HepG2 (cell line): Measurements from ENCODE around the gene NPTX2. TPM values are rescaled to one million over a fixed set of nuclear protein-coding genes. Genes with fewer than 3 reads are reported as not detected.
A peak's percentile ranks its signal among the peaks of the same experiment; 100 is the strongest.

Source experiments
- ATAC-seq: fragments of 200-7000 bp; cut with Tn5 transposase; 3 replicates; pipeline ENCODE4 v1.9.1; 2020; ENCODE audit warnings: mild to moderate bottlenecking, moderate library complexity
- BruUV-seq: library from RNA; stranded (reverse); fragments of 400-500 nt; replicated peaks from 2 replicates; lab custom pipeline; 2021; lab: Mats Ljungman, UMichigan
- CTCF ChIA-PET: fragments of 300-600 bp; formaldehyde crosslinking; extraction: SDS; loops from one replicate; lab custom pipeline; 2021; ENCODE audit warnings: low total read pairs, inconsistent platforms, low intra/inter-chr PET ratio; lab: Yijun Ruan, JAX
- POLR2A ChIA-PET: fragments of 350-600 bp; sonication (Branson Sonifier 250); formaldehyde crosslinking; loops from one replicate; lab custom pipeline; 2020; ENCODE audit warnings: antibody characterized with exemption, inconsistent platforms; lab: Yijun Ruan, JAX
- DNase-seq: peaks from one replicate; pipeline ENCODE4 v3.0.0-alpha.2; 2015; ENCODE audit warnings: low spot score
- FAIRE-seq: peaks from 3 replicates; lab custom pipeline; 2011; peaks lifted over from hg19 to GRCh38; lab: Jason Lieb, UNC
- H2AFZ ChIP-seq: one replicate; pipeline ENCODE4 v1.6.1; 2011; ENCODE audit warnings: low read length, inconsistent platforms
- H3K27ac ChIP-seq: fragments of 300-600 bp; 3 replicates; pipeline ENCODE4 v1.8.0; 2011; ENCODE audit warnings: mixed run types, mild to moderate bottlenecking, mixed read lengths, low read length, inconsistent platforms; ENCODE audit not compliant: insufficient read depth; ENCODE audit errors: extremely low read length
- H3K27me3 ChIP-seq, 2 experiments: fragments of 200-600 bp in 1 of 2; 2 replicates in 1 of 2; 3 replicates in 1 of 2; pipeline versions ENCODE4 v1.6.0 to v1.8.0; 2011; ENCODE audit warnings: low read length in 2 of 2, mild to moderate bottlenecking in 2 of 2, moderate library complexity in 2 of 2, inconsistent platforms in 1 of 2; ENCODE audit not compliant: insufficient read depth in 2 of 2, control insufficient read depth in 1 of 2
- H3K36me3 ChIP-seq, 2 experiments: fragments of 200-600 bp in 1 of 2; replicated peaks in 1 of 2; 2 replicates in 1 of 2; 3 replicates in 1 of 2; pipeline versions ENCODE4 v1.5.1 to v1.8.0; 2011; ENCODE audit warnings: low read length in 2 of 2, inconsistent platforms in 1 of 2; ENCODE audit not compliant: insufficient read depth in 2 of 2, control insufficient read depth in 1 of 2
- H3K4me1 ChIP-seq: 2 replicates; pipeline ENCODE4 v1.5.1; 2012; ENCODE audit warnings: low read length, inconsistent platforms; ENCODE audit not compliant: insufficient read depth
- H3K4me2 ChIP-seq: 2 replicates; pipeline ENCODE4 v1.6.0; 2011; ENCODE audit warnings: low read depth, low read length, inconsistent platforms
- H3K4me3 ChIP-seq, 3 experiments: fragments of 200-600 bp in 1 of 3; sonication (generic), shearing (Covaris generic) in 1 of 3; replicated peaks in 1 of 3; 2 replicates each; pipeline ENCODE4 v1.5.1; 2011 to 2016; ENCODE audit warnings: low read length in 3 of 3, inconsistent platforms in 2 of 3, low read depth in 2 of 3, mild to moderate bottlenecking in 2 of 3, control low read depth in 1 of 3, mixed read lengths in 1 of 3; ENCODE audit not compliant: insufficient read depth in 1 of 3
- H3K79me2 ChIP-seq: one replicate; pipeline ENCODE4 v1.6.1; 2011; ENCODE audit warnings: low read length, inconsistent platforms; ENCODE audit not compliant: insufficient read depth
- H3K9ac ChIP-seq: 2 replicates; pipeline ENCODE4 v1.6.0; 2011; ENCODE audit warnings: mild to moderate bottlenecking, low read depth, low read length, inconsistent platforms; ENCODE audit not compliant: insufficient read depth
- H3K9me3 ChIP-seq: 2 replicates; pipeline ENCODE4 v1.5.1; 2012; ENCODE audit warnings: mild to moderate bottlenecking, low read length
- H4K20me1 ChIP-seq: 2 replicates; pipeline ENCODE4 v1.6.0; 2011; ENCODE audit warnings: inconsistent platforms, mild to moderate bottlenecking, low read length, moderate library complexity; ENCODE audit not compliant: insufficient read depth
- CEBPG ChIP-seq: IDR thresholded peaks from 2 replicates; pipeline ENCODE4 v1.6.1; 2016
- FIP1L1 ChIP-seq: fragments of 200-400 bp; formaldehyde crosslinking; IDR thresholded peaks from 2 replicates; pipeline ENCODE4 v1.6.1; 2018; ENCODE audit warnings: low read depth, mild to moderate bottlenecking, low read length, moderate library complexity, borderline replicate concordance; ENCODE audit not compliant: insufficient read depth
- HNRNPH1 ChIP-seq: fragments of 200-400 bp; formaldehyde crosslinking; optimal IDR thresholded peaks from 2 replicates; pipeline ENCODE3; 2017; ENCODE audit warnings: mild to moderate bottlenecking, low read depth, low read length
- POGK ChIP-seq: sonication (generic); formaldehyde crosslinking; conservative IDR thresholded peaks from 2 replicates; pipeline ENCODE4 v1.8.0; 2022; ENCODE audit warnings: mild to moderate bottlenecking, moderate library complexity, missing genetic modification reagents
- RBFOX2 ChIP-seq: fragments of 200-400 bp; formaldehyde crosslinking; IDR thresholded peaks from 2 replicates; pipeline ENCODE4 v1.6.1; 2017; ENCODE audit warnings: low read depth, mild to moderate bottlenecking, low read length
- REPIN1 ChIP-seq: sonication (generic); formaldehyde crosslinking; IDR thresholded peaks from 2 replicates; pipeline ENCODE4 v1.8.0; 2022; ENCODE audit warnings: missing genetic modification reagents, low read depth, mild to moderate bottlenecking, borderline replicate concordance
- TBX3 ChIP-seq: fragments of 450-650 bp; IDR thresholded peaks from 2 replicates; pipeline ENCODE4 v1.6.1; 2017; ENCODE audit warnings: antibody characterized with exemption, mild to moderate bottlenecking, inconsistent platforms, borderline replicate concordance
- ZNF382 ChIP-seq: sonication (generic); formaldehyde crosslinking; IDR thresholded peaks from 2 replicates; pipeline ENCODE4 v1.5.0; 2020; ENCODE audit warnings: missing genetic modification reagents, mild to moderate bottlenecking, borderline replicate concordance
- ZNF431 ChIP-seq: sonication (generic); formaldehyde crosslinking; IDR thresholded peaks from 2 replicates; pipeline ENCODE4 v1.9.0; 2022; ENCODE audit warnings: missing genetic modification reagents, low read depth, mild to moderate bottlenecking, borderline replicate concordance
- ZNF496 ChIP-seq: sonication (generic); formaldehyde crosslinking; IDR thresholded peaks from 2 replicates; pipeline ENCODE4 v1.8.1; 2023; ENCODE audit warnings: mild to moderate bottlenecking, moderate library complexity, missing genetic modification reagents; ENCODE audit not compliant: insufficient replicate concordance
- ZNF512B ChIP-seq: sonication (generic); formaldehyde crosslinking; IDR thresholded peaks from 2 replicates; pipeline ENCODE4 v1.5.1; 2020; ENCODE audit warnings: missing genetic modification reagents, mild to moderate bottlenecking, borderline replicate concordance
- ZNF576 ChIP-seq: sonication (generic); formaldehyde crosslinking; IDR thresholded peaks from 2 replicates; pipeline ENCODE4 v1.4.0; 2020; ENCODE audit warnings: mild to moderate bottlenecking, missing genetic modification reagents
- ZNF839 ChIP-seq: sonication (generic); formaldehyde crosslinking; IDR thresholded peaks from 2 replicates; pipeline ENCODE4 v1.4.0; 2020; ENCODE audit warnings: missing genetic modification reagents, mild to moderate bottlenecking, borderline replicate concordance
- ZNF891 ChIP-seq: sonication (generic); formaldehyde crosslinking; IDR thresholded peaks from 2 replicates; pipeline ENCODE4 v1.5.0; 2020; ENCODE audit warnings: mild to moderate bottlenecking, missing genetic modification reagents
- WGBS: methylation state at CpG from one replicate; pipeline ENCODE4 v1.1.6; 2017; ENCODE audit warnings: low lambda C conversion rate; 5-methylcytosine and 5-hydroxymethylcytosine counted together
- in situ Hi-C: cut with HindIII; loops from 2 replicates; pipeline ENCODE4 v1.10.0; 2017; ENCODE audit warnings: low pct_unique_long_range_greater_than_20kb; ENCODE audit not compliant: extremely low pct_ligation_motif_present
- intact Hi-C: fragments of 100-400 bp; cut with micrococcal nuclease; formaldehyde crosslinking; loops from one replicate; pipeline ENCODE4 v1.10.0; 2022; ENCODE audit not compliant: unreplicated experiment
- polyA plus RNA-seq, 8 experiments: library from polyadenylated mRNA; depleted of rRNA in 3 of 8; stranded (reverse) in 7 of 8; unstranded in 1 of 8; fragments of >200 nt; fragmentation: Illumina TruSeq in 4 of 8; extraction: Trizol in 4 of 8; gene quantifications; 2 replicates each; pipeline versions ENCODE4 v1.2.1 to v1.2.3, GENCODE V29; 2011 to 2016; ENCODE audit warnings: low read depth in 4 of 8, missing spikeins in 1 of 8, mixed read lengths in 1 of 8; ENCODE audit not compliant: insufficient read depth in 1 of 8
- total RNA-seq, 5 experiments: library from RNA; depleted of rRNA; stranded (reverse); fragments of >200 nt; fragmentation: Illumina TruSeq; extraction: Trizol; gene quantifications; 2 replicates each; pipeline ENCODE4 v1.2.3, GENCODE V29; 2016; ENCODE audit warnings: low read depth in 1 of 5

Gene NPTX2
- total and polyA plus RNA-seq, 2 of the 13 experiments (the other 11 are each of a cell fraction or from before 2014, with no cell fraction given) = not detected

GRCh38 chr7:98619450-98620321 is 2.6 kb downstream of the NPTX2 start:
- ChIA-PET POLR2A (no interaction called here), CTCF (no interaction called here)
- ATAC-seq = peak; percentile 89
- Histone ChIP-seq H3K9me3 (no peaks in the 10 kb centered on the region), H3K36me3 (no peaks in the 10 kb centered on the region), H3K4me2 (peak overlapping the region; percentile 85), H4K20me1 (no peaks in the 10 kb centered on the region), H3K9ac (no peak overlapping the region), H3K27ac (no peak overlapping the region), H3K4me3 (peak overlapping the region; percentile 13 to 60 (median 40); a peak in 4 of 6 replicates), H3K27me3 (peaks cover 3 to 43% of the 10 kb centered on the region in 2 experiments; a peak in 3 of 5 replicates), H3K4me1 (peaks cover 17% of the 10 kb centered on the region), H3K79me2 (no peaks in the 10 kb centered on the region), H2AFZ (no peak overlapping the region)
- in situ Hi-C loops (no loop called here), intact Hi-C loops (no loop called here)
- no peak for FAIRE-seq
- DNase-seq = peak; percentile 69
- WGBS = 0% methylated on average over 12 of the region's 27 CpGs
- no TSS peak for BruUV-seq
- TF ChIP-seq ZNF839 = no peak
- TF ChIP-seq HNRNPH1 = no peak
- no peak for TF ChIP-seq ZNF431 (CRISPR knock-in tag)
- TF ChIP-seq FIP1L1 = no peak
- 0 out of 2 replicates have a peak, but pooled peaks have one; percentile 25 for TF ChIP-seq POGK
- TF ChIP-seq ZNF496 (CRISPR knock-in tag) = no peak
- TF ChIP-seq RBFOX2 = no peak
- no peak for TF ChIP-seq ZNF512B (CRISPR knock-in tag)
- peak; percentile 87; the same call in 1 of the 2 replicates for TF ChIP-seq TBX3
- 0 out of 2 replicates have a peak, but pooled peaks have one; percentile 31 for TF ChIP-seq REPIN1 (CRISPR knock-in tag)
- TF ChIP-seq ZNF891 (CRISPR knock-in tag) = 0 out of 2 replicates have a peak, but pooled peaks have one; percentile 28
- no peak for TF ChIP-seq ZNF382 (CRISPR knock-in tag)
- TF ChIP-seq CEBPG = peak; percentile 14; the same call in 1 of the 2 replicates
- no peak for TF ChIP-seq ZNF576
